ENCODE results near the gene CACHD1.
"Not testable (repeated sequence)": the region's sequence is repeated elsewhere in the genome, so short reads cannot be mapped to it uniquely, and the experiment has no call there.

Gene CACHD1

DNA sequence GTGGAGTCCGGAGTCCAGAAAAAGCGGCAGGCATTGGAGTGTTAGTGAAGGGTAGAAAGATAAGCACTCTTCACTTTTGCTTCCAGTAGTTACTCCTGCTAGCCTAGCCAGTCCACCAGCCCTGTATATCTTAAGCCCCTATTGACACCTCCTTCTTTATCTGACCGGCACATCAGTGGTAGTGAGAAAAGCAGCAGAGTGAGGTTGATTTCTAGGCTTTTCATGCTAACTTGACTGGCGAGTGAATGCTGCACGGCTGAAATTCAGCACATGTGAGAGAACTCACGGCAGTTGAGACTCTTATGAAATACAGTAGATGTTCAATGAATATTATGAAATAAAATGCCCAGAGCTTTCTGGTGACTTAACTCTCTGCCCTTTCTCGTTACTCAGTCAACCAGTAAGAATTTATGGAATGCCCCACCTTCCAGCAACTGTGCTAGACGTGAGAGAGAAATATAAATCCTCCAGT is 128.2 kb downstream of the CACHD1 start:
- no peak for DNase-seq

DNA sequence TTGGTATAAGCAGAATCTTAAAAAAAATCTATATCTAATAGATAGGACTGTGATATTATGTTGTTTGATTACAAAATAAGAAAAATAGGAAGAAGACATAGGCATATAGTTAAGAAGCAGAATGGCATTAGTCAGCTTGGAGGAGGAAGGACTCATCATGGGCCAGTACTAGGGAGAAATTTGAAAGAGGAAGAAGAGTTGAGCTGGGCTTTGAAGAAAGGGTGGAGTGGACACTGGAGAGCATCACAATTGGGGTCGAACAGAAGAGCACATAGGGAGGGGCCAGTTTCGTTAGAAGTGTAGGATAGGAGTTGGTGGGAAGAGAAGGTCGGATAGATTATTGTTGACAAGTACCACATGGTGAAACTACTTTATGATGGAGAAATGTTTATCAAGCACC is 129.3 kb downstream of the CACHD1 start:
- peak; percentile 37 for DNase-seq

DNA sequence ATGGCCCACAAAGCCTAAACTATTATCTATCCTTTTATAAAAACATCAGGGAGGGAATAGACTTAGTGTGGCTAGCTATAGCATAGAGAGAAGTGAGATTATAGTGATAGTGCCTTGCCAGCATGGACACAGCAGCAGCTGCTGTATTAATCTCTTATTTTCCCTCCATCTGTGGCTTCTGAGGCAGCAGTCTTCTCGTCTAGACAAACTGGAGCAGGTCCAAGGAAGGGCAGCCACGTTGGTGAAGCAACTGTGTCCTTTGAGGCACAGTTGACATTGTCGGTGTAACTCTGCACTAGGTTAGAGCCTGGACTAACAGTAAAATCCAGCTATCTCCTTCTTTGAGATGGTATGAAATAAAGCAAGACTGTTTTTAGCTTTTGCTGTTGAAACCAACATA is 131.3 kb downstream of the CACHD1 start:
- DNase-seq, result no peak

DNA sequence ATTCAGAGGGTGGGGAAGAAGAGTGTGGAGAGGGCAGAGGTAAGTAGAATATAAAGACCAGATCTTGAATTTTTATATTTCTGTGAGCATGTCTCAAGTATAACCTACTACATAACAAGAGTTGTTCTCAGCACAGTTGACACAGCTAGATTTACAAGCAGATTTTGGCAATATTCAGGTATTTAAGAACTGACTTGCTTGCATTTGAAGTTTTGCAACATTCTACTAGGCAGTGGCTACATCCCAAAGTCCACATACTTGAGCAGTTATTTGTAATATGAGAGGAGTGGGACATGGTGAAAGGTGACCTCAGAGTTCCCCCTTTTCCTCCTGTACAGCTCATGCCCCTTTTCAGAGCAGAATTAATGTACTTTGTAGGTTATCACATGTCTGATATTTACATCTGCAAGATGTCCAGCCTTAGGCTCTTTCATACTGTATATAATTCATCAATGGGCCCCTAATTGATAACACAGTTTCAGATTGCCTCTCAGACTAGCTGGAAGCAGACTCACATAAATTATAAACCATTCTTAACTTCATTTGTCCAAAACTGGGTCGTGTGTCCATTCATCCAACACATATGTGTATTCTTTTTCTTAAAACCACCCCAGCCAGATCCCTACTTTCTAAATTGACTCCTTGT is 138.2 kb downstream of the CACHD1 start:
- no peak for DNase-seq

DNA sequence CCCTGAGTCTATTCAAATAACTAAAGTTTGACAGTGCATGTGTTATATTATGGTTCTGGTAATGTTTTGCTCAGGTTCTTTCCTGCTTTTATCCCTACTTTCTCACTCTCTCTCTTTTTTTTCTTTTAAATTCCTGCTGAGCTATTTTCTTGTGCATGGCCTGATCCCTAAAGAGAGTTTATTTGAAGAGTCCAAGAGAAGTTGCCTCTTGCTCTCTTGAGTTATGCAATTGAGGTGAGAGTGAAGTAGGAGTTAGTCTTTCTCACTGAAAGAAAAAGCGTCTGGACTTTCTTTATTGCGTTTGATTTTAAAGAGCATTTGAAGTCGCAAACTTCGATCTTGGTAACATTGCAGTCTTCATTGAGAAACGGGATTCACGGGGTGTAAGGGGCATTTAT is 138.7 kb downstream of the CACHD1 start:
- no peak for DNase-seq

DNA sequence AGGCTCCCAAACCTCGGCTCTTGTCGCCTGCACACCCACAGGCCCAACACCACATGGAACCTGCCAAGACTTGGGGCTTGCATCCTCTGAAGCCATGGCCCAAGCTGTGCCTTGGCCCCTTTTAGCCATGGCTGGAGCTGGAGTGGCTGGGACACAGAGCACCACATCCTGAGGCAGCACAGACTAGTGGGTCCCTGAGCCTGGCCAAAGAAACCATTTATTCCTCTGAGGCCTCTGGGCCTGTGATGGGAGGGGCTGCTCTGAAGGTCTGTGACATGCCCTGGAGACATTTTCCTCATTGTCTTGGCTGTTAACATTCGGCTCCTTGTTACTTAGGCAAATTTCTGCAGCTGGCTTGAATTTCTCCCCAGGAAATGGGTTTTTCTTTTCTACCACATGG is 141.0 kb downstream of the CACHD1 start:
- DNase-seq, result not testable (repeated sequence)

DNA sequence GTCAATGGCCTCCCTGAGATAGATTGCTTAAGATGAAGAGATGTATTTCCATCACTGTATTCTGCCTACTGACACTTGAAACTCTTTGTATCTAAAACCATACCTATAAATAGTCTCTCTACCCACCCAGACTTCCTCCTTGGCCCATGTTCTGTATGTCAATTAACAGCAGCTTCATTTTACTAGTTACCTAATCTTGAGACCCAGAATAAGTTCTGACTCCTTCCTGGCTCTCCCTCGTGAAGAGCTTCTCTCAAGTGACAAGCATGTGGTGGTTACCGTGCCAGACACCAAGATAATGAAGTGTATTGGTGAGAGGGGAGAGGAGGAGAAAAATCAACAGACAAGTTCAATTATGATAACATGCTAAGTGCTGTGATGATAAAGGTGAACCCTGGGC is 146.1 kb downstream of the CACHD1 start:
- DNase-seq, result no peak

DNA sequence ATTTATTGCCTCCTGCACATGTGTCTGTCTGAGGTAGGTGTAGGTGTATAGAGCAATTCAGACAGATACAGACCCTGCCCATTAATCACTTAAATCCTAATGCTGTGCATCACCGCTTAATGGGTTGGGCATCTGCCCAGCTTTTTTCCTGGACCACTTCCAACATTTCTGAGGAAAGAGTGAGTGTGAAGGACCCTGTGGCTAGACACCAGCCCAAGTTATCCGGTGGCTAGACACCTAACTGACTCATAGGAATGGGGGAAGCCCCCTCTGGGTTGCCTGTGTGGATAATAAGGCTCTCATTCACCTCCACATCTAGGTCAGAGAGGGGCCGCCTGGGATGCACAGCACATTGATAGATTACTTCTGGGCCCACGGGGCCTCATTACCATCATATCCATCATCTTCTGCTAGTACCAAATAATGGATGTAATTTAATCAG is 153.8 kb downstream of the CACHD1 start:
- no peak for DNase-seq

DNA sequence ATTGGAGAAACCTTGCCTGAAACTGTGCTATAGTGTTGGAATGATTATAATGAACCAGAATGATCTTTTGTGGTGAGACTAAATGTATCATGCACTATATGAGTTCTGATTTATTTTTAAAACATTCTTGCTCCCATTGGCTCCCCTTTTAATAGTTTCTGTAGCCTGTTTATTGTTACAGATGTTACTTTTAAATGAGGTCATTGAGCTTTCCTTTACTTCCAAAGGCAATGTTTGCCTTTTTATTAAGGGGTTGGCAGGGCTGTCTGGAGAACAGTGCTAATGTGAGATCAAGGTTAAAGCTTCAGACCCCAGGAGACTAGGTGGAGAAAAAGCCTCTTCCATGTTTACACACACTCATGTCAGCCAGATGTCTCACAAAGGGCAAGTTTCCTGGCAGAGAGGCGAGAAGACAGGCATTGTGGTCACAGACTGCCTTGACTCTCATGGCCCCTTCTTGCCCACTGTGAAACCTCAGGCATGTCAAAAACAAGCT is 154.3 kb downstream of the CACHD1 start:
- DNase-seq, result no peak

DNA sequence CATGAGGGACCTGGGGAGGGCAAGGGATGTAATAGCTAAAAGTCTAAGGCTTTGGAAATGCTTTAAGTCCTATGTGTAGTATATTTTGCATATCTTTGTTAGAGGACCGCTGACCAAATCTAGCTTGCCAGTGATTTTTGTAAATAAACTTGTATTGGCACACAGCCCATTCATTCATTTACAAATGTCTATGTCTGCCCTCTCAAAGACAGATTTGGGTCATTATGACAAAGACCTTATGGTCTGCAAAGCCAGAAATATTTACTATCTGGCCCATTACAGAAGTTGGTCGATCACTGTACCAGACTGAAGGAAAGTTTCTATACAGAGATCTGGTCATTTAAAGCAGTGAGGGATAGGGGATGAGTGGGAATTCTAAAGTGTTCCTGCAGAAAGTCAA is 154.9 kb downstream of the CACHD1 start:
- no peak for DNase-seq

DNA sequence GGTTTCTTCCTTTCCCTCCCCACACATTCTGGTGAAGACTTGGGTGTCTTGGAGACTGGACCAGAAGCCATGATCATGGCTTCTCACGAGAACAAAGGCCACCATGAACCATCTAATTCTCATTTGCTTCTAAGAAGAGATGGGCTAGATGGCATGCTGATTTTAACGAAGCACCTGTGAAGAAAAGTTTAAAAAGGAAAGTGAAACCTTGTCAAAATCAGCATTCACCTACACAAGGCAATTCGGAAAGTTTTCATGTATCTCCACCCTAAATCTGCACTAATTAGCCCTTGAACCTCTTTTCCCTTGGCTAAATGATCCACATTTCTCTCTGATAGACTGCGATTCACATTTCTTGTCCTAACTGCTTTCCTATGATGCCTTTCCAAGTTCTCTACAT is 160.7 kb downstream of the CACHD1 start:
- DNase-seq, result no peak

DNA sequence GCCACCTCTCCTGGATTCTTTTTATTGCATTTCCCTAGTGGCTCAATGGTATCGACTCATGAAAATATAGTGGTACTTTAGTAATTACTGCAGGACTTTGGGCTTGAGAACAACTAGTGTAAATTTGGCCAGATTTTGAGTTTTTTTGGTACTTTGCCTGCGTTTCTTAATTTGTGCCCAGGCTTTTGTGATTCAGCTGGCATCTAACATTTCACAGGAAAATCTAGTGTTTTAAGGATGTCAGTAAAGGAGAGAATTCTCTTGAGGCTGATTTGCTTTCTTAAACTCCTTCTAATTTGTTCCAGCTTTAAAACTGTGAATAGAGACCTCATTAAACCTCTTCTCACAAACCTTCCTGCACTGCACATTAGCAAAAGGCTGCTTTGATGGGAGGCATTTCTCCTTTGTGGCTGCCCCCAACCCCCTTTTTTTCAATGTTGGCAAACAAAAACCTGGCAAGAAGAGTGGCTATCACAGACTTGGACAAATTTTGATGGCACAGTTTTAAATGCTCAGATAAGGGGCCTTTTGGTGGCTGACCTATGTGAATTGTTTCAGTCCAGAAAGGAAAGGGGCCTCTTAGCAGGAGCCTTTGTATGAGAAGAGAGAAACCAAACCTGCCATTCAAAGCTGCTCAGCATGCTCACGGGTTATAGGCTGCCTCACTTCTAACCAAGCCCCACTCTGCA is 161.6 kb downstream of the CACHD1 start:
- DNase-seq, result no peak

DNA sequence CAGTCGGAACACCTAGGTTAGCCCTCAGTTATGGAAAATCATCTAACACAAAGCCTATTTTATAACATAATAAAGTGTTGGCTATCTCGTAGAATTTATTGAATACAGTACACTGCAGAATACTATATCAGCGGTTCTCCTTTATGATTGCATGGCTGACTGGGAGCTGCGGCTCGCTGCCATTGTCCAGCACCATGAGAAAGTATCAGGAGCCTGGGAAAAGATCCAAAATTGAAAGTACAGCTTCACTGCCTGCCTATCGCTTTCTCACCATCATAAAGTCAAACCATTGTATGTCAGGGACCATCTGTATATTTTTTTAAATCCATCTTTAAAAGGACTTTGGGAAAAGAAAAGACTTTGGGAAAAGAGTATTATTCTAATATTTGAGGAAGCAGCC is 163.0 kb downstream of the CACHD1 start:
- no peak for DNase-seq

DNA sequence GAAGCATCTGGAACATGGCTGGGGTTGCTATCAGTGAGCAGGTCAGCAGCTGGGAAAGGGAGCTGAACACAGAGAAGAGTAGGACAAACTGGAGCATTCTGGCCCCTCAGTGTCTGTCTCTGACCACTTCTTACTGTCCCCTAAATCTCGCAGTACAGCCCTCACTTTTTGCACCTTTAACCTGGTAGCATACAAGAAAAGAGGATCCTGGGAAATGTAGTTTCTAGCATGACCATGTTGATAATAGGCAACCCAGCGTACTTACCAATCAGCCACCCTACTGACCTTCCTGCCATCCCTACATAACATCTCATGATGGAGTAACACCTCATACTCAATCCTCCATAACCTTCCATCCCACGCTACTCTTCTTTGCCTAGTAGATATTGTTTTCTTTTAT is 175.8 kb downstream of the CACHD1 start:
- DNase-seq, result no peak

DNA sequence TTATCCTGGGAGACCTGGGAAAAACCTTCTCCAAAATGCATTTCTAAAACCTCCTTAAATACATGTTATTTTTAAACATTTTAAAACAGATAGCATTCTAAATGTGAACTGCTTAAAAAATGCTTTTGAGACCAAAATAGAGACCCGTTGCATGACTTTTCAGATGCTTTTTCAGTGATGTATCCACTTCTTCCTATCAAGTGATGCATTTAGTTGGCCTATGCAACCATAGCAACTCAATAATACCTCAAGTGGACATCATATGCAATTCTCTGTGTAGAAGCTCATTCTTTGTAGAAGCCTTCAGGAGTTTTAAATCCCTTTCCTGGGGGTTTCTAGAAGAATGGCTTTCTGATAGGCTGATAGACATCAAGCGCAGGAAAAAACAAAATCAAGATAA is 180.5 kb downstream of the CACHD1 start:
- DNase-seq, result no peak

DNA sequence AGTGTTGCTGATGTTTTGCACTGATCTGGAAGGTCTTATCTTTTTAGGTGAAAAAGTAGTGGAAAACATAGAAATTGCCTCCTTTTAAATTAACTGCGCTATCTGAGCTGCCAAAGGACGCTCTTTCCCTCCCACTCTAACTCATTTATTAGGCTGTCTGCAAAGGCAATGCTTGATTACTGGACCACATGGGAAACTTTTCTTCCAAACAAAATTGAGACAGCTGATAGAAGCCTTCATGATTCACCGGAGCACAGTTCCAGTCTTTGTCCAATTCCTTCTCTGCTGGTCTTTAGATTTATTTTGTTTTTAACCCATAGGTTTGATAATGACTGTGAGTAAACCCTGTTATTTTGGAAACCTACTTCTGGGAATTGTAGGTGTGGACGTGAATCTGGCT is 181.9 kb downstream of the CACHD1 start:
- no peak for DNase-seq

DNA sequence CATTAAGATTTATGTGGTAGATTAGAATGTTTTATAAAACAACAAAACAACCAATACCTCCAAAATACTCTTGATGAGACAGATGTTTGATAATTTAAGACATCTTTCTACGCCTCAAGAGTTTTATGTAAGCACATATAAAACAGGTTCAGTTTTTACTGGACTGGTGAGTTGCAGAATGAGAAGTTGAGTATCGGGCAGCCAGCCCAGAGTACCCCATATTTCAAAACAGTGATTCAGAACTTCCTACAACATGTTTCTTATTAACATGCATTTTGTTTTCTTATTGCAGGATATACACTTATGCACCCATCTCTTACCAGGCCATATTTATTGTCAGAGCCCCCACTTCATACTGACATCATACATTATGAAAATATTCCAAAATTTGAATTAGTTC is 183.5 kb downstream of the CACHD1 start:
- no peak for DNase-seq

DNA sequence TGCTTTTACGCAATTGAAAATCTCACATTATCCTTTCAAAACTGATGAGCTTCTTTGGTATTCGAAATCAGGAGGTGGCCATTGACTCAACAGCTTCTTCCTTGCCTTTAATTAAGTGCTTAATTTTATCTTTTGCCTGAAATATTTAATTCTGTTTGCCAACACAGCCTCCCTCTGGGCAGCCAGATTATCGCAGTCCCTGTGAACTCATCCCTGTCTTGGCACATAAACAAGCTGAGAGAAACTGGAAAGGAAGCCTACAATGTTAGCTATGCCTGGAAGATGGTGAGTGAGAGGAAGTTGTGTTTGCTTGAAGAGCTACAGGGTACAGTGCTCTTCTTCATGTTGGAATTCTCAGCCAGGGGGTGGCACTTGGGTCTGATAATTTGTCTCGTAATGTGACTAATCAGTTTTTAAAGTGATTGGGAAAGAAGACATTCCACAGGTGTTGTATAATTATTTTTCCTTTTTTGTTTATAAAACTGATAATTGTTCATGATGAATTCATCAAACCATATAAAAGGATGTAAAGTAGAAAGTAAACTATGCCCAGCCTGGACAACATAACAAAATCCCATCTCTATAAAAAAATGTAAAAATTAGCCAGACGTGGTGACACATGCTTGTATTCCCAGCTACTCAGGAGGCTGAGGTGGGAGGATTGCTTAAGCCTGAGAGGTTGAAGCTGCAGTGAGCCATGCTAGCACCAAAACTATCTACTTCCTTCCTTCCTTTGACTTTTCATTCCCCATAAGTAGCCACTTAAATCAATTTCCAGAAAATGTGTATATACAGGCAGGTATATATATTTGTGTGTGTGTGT is 184.8 kb downstream of the CACHD1 start:
- DNase-seq, result no peak

DNA sequence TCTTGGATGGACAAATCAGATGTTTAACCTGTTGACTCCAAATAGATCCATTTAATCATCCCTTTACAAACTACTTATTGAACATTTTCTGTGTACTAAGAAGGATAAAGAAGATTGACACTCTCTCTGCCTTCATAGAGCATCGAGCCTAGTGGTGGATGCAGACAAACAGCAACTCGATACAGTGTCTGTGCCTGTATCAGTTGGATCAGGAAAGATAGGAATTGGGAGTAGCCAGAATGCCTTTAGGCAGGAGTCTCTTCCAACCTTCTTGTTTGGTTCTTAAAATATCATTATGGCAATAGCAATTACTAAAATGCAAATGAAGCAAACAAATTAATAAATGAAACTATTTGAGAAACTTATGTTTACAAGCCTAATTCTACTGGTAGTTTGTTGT is 185.9 kb downstream of the CACHD1 start:
- DNase-seq, result no peak

DNA sequence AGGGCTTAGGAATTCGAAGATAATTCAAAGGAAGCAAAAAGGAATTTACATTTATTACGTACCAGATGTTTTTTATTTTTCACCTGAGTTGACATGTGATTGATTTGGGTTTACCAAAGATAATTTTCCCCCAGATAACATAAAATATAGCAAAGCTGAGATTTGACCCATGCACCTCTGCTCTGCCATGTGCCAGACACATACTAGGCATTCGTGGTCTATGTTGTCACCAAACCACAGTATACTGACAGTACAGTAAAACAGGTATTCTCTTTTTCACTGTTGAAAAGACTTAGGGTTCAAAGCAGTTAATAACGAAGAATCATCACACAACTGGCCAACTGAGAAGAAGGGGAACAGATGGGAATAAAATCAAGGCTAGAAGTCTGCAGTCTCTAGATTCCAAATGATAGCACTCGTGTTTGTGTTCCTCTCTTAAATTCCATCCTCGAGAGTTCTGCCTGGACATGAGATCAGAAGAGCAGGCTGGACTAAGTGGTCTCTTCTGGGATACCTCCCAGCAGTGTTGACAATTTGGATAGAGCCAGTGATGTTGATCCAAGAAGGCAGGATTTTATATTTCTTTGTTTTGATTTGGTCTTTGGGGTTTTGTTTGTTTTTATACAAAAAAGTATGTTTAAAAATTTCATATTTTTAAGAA is 189.7 kb downstream of the CACHD1 start:
- no peak for DNase-seq

DNA sequence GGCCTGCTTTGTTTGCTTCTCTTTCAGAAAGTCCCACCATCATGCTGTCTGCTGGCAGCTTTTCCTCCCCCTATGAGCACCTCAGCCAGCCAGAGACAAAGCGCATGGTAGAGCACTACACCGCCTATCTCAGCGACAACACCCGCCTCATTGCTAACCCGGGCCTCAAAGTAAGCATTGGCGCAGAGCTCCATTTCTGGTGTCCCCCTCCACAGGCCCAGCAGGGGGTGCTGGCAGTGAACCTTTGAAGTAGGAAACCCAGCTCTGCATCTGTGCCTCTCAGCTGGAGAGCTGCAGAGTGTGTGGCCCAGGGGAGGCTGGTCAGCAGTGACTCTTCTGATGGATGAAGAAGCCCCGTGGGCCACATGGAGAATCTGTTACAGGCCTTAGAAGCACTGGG is 193.7 kb downstream of the CACHD1 start:
- DNase-seq, result peak; percentile 12

DNA sequence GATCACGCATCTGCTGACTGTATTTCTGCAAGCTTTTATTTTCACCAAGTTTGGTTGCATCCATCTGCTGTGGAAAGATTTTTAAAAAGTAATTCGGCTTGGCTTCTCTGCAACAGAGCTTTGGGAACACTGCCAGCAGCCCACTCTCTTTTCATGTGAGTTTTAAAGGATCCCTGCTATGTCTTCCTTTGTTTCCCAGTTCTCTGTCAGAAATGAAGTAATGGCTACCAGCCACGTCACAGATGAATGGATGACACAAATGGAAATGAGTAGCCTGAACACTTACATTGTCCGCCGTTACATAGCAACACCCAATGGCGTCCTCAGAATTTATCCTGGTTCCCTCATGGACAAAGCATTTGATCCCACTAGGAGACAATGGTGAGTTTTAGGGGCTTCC is 194.4 kb downstream of the CACHD1 start:
- no peak for DNase-seq

DNA sequence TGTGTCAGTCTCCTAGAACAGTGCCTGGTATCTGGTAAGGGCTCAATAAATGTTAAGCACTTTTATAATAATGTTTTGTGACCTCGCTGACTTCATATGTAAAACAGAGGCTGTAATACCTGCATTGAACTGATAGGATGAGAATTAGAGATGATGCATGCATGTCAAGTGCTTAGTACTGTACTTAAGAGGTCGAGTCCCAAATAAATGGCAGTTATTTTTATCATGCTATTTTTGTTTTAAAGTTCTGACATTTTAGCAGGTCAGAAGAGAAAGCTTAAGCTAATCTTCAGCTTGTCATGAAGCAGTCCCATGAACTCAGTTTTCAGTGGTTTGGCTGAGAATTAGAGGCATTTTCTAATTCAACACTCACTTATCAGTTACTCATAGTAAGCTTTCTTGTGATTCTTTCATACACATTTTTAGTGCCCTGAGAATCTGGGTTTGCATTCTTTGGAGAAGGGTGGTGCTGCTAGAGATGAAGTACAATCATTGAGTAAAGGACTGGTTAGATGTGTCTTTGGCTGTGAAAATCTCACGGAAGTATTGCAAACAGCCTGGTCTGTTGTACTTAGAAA is 199.3 kb downstream of the CACHD1 start:
- no peak for DNase-seq
